Psoas muscle (tissue), 8 donors: ENCODE data around the gene ADAMTSL1. TPM values are rescaled to one million over a fixed set of nuclear protein-coding genes. Genes with fewer than 3 reads are reported as not detected.

Source experiments
- ATAC-seq, 4 donors: fragments of 200-7000 bp; cut with Tn5 transposase; one replicate each; pipeline ENCODE4 v1.9.1; 2020; ENCODE audit warnings: moderate library complexity in 3 of 4, mild to moderate bottlenecking in 2 of 4
- DNase-seq, 2 donors: peaks; one replicate each; pipeline ENCODE4 v3.0.0-alpha.2; 2020
- H3K27ac ChIP-seq: fragments of 200-600 bp; one replicate; pipeline ENCODE4 v1.8.0; 2022
- H3K27me3 ChIP-seq, 3 donors: fragments of 200-600 bp in 1 of 3; one replicate each; pipeline versions ENCODE4 v1.6.1 to v1.8.0; 2013 to 2022; ENCODE audit warnings: low read length in 2 of 3, mild to moderate bottlenecking in 2 of 3, moderate library complexity in 1 of 3; ENCODE audit not compliant: insufficient read depth in 3 of 3
- H3K36me3 ChIP-seq, 2 donors: fragments of 200-600 bp in 1 of 2; one replicate each; pipeline versions ENCODE4 v1.6.1 to v1.8.0; 2013 to 2022; ENCODE audit warnings: low read depth in 1 of 2, mild to moderate bottlenecking in 1 of 2, moderate library complexity in 1 of 2; ENCODE audit not compliant: insufficient read depth in 1 of 2
- H3K4me1 ChIP-seq: fragments of 200-600 bp; one replicate; pipeline ENCODE4 v1.8.0; 2022
- H3K4me3 ChIP-seq: fragments of 200-600 bp; one replicate; pipeline ENCODE4 v1.8.0; 2022; ENCODE audit warnings: mild to moderate bottlenecking
- H3K9me3 ChIP-seq: fragments of 200-600 bp; one replicate; pipeline ENCODE4 v1.8.0; 2022
- WGBS, 3 donors: extraction: QIAGEN DNeasy Blood & Tissue Kit; methylation state at CpG; one replicate each; pipeline versions ENCODE4 v1.1.6 to v1.1.7; 2013; 5-methylcytosine and 5-hydroxymethylcytosine counted together
- intact Hi-C, 2 donors: fragments of 100-400 bp; cut with DNase I; formaldehyde crosslinking; loops; one replicate each; pipeline versions ENCODE4 v1.11.0 to v1.14.2; 2022
- polyA plus RNA-seq, 3 donors: library from polyadenylated mRNA; stranded (reverse); fragments of 200-250 nt; gene quantifications; one replicate each; pipeline ENCODE4 v1.2.3, GENCODE V29; 2013
- total RNA-seq, 4 donors: library from RNA; stranded (reverse); fragmentation: NEBNext Ultra II Directional in 2 of 4; extraction: Animal tissue kit (Norgen Biotek cat#: 25700) in 2 of 4; gene quantifications; one replicate each; pipeline versions ENCODE4 v1.2.1 to v1.2.4, GENCODE V29; 2021 to 2023
- TF ChIP-seq, protein P1 (sequence below): fragments of 200-600 bp; IDR thresholded peaks from one replicate; pipeline ENCODE4 v1.8.0; 2022; ENCODE audit warnings: antibody characterized with exemption
- donor health status: healthy with polysubstance abuse.
- donor health status: DM: no; HTN: no; CAD: no; lungs with moderate emphysema.
- donor health status: Bipolar disorder and iron deficiency.
- donor health status: healthy.
- donor health status: DM: yes; HTN: yes; CAD: no.
- donor health status: DM: no; HTN: no; CAD: no.
- donor health status: DM: no; HTN: no; CAD: no.
- donor health status: DM: yes; HTN: yes; CAD: no.

The ADAMTSL1 gene
- total and polyA plus RNA-seq, 7 donors: 0.08 to 0.57 (median 0.28) TPM

DNA sequence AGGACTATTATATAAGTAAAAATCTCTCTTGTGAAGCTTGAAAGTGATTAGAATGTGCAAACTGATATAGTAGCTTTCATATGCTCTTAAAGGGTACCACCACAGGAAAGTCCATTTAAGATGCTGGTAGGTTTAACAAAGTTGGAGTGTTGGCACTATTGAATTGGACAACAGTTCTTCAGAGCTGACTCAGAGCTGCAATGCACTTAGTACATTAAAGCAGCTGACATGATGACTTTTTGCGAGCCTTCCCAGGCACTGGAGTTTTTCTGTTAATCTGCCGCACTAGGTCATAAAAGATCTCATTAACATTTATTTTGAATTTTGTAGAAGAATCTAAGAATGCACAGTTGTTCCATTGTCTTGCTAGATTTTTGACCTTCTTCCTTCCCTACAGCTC is 243.8 kb downstream of the ADAMTSL1 start:
- 93 to 95% (median 93%) methylated on average over 2 of the region's 2 CpGs for WGBS, 3 donors
- Histone ChIP-seq H3K4me1 (no peaks in the 10 kb centered on the region), H3K4me3 (no peak overlapping the region), H3K27ac (no peak overlapping the region), H3K9me3 (no peaks in the 10 kb centered on the region), H3K27me3 (no peaks in the 10 kb centered on the region), H3K36me3 (no peaks in the 10 kb centered on the region)
- intact Hi-C loops: no loop called here
- TF ChIP-seq, protein P1, sequence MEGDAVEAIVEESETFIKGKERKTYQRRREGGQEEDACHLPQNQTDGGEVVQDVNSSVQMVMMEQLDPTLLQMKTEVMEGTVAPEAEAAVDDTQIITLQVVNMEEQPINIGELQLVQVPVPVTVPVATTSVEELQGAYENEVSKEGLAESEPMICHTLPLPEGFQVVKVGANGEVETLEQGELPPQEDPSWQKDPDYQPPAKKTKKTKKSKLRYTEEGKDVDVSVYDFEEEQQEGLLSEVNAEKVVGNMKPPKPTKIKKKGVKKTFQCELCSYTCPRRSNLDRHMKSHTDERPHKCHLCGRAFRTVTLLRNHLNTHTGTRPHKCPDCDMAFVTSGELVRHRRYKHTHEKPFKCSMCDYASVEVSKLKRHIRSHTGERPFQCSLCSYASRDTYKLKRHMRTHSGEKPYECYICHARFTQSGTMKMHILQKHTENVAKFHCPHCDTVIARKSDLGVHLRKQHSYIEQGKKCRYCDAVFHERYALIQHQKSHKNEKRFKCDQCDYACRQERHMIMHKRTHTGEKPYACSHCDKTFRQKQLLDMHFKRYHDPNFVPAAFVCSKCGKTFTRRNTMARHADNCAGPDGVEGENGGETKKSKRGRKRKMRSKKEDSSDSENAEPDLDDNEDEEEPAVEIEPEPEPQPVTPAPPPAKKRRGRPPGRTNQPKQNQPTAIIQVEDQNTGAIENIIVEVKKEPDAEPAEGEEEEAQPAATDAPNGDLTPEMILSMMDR: no peak
- ATAC-seq (no peak), DNase-seq (no peak)

GRCh38 chr9:18718393-18718792 is 244.4 kb downstream of the ADAMTSL1 start:
- no peak overlapping the region for H3K4me3 ChIP-seq
- no peak overlapping the region for H3K27ac ChIP-seq
- no peaks in the 10 kb centered on the region for H3K9me3 ChIP-seq
- DNase-seq (no peak), ATAC-seq (no peak)
- H3K4me1 ChIP-seq: no peaks in the 10 kb centered on the region
- H3K36me3 ChIP-seq: no peaks in the 10 kb centered on the region
- intact Hi-C loops: no loop called here
- TF ChIP-seq, protein P1: no peak
- WGBS, 3 donors: 93 to 99% (median 96%) methylated on average over 12 of the region's 12 CpGs
- H3K27me3 ChIP-seq: no peaks in the 10 kb centered on the region

DNA sequence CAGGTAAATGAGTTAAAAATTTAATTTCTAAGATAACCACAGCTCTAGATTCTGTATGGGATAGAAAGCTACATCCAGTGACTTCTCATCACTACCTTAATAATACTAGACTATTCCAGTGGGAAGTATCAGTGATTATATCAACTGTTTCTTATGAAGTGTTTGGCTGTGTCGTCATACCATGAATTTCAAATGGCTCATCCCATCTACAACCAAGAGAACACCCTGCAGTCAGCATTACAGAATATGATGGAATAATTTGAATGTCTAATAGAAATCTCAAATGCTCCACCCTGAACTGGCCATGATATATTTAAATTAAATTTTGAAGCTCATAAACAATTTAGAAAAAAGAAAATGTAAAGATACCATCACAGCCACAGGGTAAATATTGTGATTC is 245.0 kb downstream of the ADAMTSL1 start:
- DNase-seq (no peak), ATAC-seq (no peak)
- WGBS, 3 donors: 94 to 98% (median 96%) methylated on average over 1 of the region's 1 CpG
- no peaks in the 10 kb centered on the region for H3K9me3 ChIP-seq
- no peaks in the 10 kb centered on the region for H3K36me3 ChIP-seq
- no peak overlapping the region for H3K4me3 ChIP-seq
- TF ChIP-seq, protein P1: no peak
- H3K27ac ChIP-seq: no peak overlapping the region
- intact Hi-C loops: no loop called here
- H3K4me1 ChIP-seq: no peaks in the 10 kb centered on the region
- no peaks in the 10 kb centered on the region for H3K27me3 ChIP-seq

DNA sequence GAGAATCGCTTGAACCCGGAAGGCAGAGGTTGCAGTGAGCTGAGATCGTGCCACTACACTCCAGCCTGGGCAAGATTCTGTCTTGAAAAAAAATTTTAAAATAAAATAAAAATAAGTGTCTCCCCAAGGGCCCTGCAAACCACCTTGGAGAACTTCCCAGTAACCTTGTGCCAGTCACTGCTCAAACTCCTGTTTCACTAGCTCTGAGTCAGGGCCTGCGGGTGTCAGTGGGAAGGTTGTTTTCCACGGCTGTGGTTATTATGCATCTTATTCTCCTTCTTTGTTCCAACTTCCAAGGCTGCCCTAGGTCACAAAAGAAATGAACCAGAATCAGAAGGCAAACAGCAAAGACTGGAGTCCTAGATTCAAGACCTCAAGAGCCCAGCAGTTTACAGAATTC is 246.7 kb downstream of the ADAMTSL1 start:
- ATAC-seq (no peak), DNase-seq (no peak)
- intact Hi-C loops: no loop called here
- no peaks in the 10 kb centered on the region for H3K9me3 ChIP-seq
- H3K4me1 ChIP-seq: no peaks in the 10 kb centered on the region
- no peak overlapping the region for H3K27ac ChIP-seq
- no peaks in the 10 kb centered on the region for H3K36me3 ChIP-seq
- no peaks in the 10 kb centered on the region for H3K27me3 ChIP-seq
- no peak overlapping the region for H3K4me3 ChIP-seq
- WGBS, 3 donors: 79 to 88% (median 81%) methylated on average over 5 of the region's 5 CpGs
- TF ChIP-seq, protein P1: no peak

DNA sequence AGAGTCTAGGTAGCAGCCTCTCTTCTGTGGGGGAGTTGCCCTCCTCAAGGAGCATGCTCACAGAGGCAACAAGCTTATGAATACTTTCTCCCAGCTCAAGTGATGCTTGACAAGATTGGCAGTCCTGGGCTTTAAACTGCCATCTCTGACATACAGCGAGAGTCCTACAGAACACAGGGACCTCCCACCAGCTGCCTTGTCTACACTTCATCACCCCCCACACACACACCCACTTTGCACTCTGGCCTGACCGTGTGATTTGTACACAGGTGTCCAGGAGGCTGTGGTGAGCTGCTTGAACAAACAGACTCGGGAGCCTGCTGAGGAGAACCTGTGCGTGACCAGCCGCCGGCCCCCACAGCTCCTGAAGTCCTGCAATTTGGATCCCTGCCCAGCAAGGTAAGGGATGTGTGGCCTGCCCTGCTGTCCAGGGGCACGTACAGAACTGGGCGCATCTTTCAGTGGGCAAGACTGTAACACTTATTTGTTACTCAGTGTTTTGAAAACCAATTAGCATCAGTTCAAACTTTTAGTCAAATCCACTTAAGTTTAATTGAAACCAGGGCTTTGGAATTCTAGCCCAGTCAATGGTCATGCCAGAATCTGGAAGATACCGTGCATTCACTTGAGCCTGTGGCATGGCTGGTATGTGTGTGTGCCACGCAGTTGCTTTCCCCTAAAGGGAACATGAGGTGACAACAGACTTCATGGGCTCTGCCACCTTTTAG is 247.5 kb downstream of the ADAMTSL1 start:
- 57 to 70% (median 57%) methylated on average over 10 of the region's 10 CpGs for WGBS, 3 donors
- DNase-seq (no peak), ATAC-seq (no peak)
- Histone ChIP-seq H3K9me3 (no peaks in the 10 kb centered on the region), H3K27me3 (no peaks in the 10 kb centered on the region), H3K27ac (no peak overlapping the region), H3K4me3 (no peak overlapping the region), H3K36me3 (no peaks in the 10 kb centered on the region), H3K4me1 (no peaks in the 10 kb centered on the region)
- TF ChIP-seq, protein P1: no peak
- intact Hi-C loops: no loop called here
